ENCODE results near the gene PPP1R9B.

PPP1R9B gene

DNA sequence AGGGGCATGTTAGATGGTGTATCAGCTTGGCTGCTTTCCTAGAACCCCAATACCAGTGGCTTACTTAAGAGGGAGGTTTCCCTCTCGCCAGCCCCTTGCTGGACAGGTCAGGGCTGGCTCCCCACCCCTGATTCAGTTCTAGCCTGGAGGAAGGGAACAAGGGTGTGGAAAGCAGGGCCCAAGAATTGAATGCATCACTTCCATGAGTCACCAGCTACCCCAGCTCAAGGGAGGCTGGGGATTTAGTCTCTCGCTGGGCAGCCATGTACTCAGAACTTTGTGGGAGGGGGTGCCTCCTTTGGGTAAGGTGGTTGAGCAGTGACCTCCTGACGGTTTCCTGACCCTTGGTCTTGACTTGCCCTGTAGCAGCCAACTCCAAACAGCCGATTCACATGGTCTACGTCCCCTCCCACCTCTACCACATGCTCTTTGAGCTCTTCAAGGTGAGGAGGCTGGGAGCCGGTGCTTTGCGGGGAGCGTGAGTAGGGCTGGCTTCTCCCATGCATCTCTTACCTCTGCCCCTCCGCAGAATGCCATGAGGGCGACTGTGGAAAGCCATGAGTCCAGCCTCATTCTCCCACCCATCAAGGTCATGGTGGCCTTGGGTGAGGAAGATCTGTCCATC, 42.6 kb downstream of the PPP1R9B start:
- TF ChIP-seq, protein P1, sequence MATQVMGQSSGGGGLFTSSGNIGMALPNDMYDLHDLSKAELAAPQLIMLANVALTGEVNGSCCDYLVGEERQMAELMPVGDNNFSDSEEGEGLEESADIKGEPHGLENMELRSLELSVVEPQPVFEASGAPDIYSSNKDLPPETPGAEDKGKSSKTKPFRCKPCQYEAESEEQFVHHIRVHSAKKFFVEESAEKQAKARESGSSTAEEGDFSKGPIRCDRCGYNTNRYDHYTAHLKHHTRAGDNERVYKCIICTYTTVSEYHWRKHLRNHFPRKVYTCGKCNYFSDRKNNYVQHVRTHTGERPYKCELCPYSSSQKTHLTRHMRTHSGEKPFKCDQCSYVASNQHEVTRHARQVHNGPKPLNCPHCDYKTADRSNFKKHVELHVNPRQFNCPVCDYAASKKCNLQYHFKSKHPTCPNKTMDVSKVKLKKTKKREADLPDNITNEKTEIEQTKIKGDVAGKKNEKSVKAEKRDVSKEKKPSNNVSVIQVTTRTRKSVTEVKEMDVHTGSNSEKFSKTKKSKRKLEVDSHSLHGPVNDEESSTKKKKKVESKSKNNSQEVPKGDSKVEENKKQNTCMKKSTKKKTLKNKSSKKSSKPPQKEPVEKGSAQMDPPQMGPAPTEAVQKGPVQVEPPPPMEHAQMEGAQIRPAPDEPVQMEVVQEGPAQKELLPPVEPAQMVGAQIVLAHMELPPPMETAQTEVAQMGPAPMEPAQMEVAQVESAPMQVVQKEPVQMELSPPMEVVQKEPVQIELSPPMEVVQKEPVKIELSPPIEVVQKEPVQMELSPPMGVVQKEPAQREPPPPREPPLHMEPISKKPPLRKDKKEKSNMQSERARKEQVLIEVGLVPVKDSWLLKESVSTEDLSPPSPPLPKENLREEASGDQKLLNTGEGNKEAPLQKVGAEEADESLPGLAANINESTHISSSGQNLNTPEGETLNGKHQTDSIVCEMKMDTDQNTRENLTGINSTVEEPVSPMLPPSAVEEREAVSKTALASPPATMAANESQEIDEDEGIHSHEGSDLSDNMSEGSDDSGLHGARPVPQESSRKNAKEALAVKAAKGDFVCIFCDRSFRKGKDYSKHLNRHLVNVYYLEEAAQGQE (IDR thresholded peaks at IDR 0.05; ENCODE audit: insufficient read depth in 1 of 2, low read depth in 2 of 2, low read length in 2 of 2), result no peak
- TF ChIP-seq FOXP2 (optimal IDR thresholded peaks at IDR 0.05; ENCODE audit: borderline replicate concordance, extremely low read depth, extremely low read length, insufficient read depth) (no peak), TAF1 (IDR thresholded peaks at IDR 0.05; ENCODE audit: borderline replicate concordance, insufficient read depth, low read length) (no peak), SIN3A (IDR thresholded peaks at IDR 0.05; ENCODE audit: borderline replicate concordance, insufficient read depth, low read length) (no peak), POLR2AphosphoS5 (IDR thresholded peaks at IDR 0.05; ENCODE audit: low read depth, low read length) (no peak)

DNA sequence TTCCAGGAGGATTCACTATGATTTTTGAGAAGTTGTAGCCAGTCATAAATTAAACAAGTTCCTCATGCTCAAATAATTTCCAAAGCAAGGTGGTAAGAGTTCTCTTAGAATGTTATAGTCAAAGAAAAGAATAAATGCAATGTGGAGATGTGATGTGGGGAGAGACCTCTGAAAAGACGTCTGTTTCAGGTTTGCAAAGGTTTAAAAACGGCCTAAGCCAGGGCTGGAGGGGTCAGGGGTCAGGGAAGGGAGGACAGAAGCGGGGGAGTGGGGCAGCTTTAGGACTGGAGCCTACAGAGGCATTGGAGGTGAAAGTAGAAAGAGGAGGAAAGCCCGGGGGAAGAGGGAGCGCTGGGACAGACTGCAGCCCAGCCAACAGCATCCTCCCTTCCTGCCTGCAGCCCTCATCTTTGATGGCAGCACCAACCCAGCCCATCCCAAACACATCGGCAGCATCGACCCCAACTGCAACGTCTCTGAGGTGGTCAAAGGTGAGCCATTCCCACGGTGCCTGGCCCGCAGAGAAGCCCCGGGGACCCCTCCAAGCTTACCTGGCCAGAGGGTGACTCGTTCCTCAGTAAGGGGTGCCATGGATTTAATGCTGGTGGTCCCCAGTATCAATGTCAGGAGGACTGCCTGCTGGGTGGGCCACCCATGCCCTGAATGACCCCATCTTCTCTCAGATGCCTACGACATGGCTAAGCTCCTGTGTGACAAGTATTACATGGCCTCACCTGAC, 43.9 kb downstream of the PPP1R9B start:
- TF ChIP-seq, protein P1 (IDR thresholded peaks at IDR 0.05; ENCODE audit: insufficient read depth in 1 of 2, low read depth in 2 of 2, low read length in 2 of 2), result no peak
- TF ChIP-seq SIN3A (IDR thresholded peaks at IDR 0.05; ENCODE audit: borderline replicate concordance, insufficient read depth, low read length) (no peak), FOXP2 (optimal IDR thresholded peaks at IDR 0.05; ENCODE audit: borderline replicate concordance, extremely low read depth, extremely low read length, insufficient read depth) (no peak), TAF1 (IDR thresholded peaks at IDR 0.05; ENCODE audit: borderline replicate concordance, insufficient read depth, low read length) (no peak), POLR2AphosphoS5 (IDR thresholded peaks at IDR 0.05; ENCODE audit: low read depth, low read length) (no peak)

DNA sequence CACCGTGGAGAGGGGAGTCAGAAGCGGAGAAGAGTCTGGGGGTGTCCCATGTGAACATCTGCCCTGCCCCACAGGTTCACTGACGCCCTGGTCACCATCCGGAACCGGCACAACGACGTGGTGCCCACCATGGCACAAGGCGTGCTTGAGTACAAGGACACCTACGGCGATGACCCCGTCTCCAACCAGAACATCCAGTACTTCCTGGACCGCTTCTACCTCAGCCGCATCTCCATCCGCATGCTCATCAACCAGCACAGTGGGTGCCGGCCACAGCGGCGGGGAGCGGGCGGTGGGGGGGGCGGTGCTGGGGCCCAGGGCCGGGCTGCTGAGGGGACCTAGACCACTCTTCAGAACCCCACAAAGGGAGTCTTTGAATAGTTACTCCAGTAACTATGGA, 44.7 kb downstream of the PPP1R9B start:
- TF ChIP-seq TAF1 (IDR thresholded peaks at IDR 0.05; ENCODE audit: borderline replicate concordance, insufficient read depth, low read length) (no peak), POLR2AphosphoS5 (IDR thresholded peaks at IDR 0.05; ENCODE audit: low read depth, low read length) (no peak), SIN3A (IDR thresholded peaks at IDR 0.05; ENCODE audit: borderline replicate concordance, insufficient read depth, low read length) (no peak), FOXP2 (optimal IDR thresholded peaks at IDR 0.05; ENCODE audit: borderline replicate concordance, extremely low read depth, extremely low read length, insufficient read depth) (no peak)
- TF ChIP-seq, protein P1 (IDR thresholded peaks at IDR 0.05; ENCODE audit: insufficient read depth in 1 of 2, low read depth in 2 of 2, low read length in 2 of 2), result no peak

DNA sequence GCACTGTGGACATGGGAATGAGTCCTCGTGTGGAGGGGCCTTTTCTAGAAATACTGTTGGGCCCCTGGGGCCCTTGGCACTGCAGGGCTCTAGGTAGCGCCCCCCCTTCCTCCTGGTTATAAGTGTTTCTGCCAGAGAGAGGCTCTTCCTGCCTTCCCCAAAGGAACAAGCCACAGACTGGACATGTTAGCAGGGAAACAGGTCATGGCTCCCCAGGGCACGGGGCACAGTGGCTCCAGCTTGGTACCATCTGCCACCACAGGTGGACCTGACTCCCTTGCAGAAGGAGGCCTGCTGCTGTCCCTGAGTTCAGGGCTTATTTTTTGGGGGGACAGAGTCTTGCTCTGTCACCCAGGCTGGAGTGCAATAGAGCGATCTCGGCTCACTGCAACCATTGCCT, 46.5 kb downstream of the PPP1R9B start:
- TF ChIP-seq, protein P1 (IDR thresholded peaks at IDR 0.05; ENCODE audit: insufficient read depth in 1 of 2, low read depth in 2 of 2, low read length in 2 of 2), result no peak
- no peak for TF ChIP-seq TAF1 (IDR thresholded peaks at IDR 0.05; ENCODE audit: borderline replicate concordance, insufficient read depth, low read length)
- no peak for TF ChIP-seq SIN3A (IDR thresholded peaks at IDR 0.05; ENCODE audit: borderline replicate concordance, insufficient read depth, low read length)
- TF ChIP-seq POLR2AphosphoS5 (IDR thresholded peaks at IDR 0.05; ENCODE audit: low read depth, low read length), result no peak
- TF ChIP-seq FOXP2 (optimal IDR thresholded peaks at IDR 0.05; ENCODE audit: borderline replicate concordance, extremely low read depth, extremely low read length, insufficient read depth), result no peak
